Measurements from ENCODE around the gene FABP1.

The FABP1 gene

DNA sequence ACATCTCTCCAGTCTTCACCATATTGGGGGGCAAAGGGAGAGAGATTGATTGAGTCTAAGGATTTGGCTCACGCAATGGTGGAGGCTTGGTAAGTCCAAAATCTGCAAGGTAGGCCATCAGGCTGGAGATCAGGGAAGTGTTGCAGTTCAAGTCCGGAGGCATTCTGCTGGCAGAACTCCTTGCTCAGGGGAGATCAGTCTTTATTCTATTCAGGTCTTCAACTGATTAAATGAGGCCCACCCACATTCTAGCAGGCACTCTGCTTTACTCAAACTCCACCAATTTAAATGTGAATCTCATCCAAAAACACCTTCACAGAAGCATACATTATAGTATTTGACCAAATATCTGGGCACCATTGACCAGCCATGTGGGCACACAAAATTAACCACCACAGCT lies 38.9 kb downstream of the FABP1 start:
- no peak for DNase-seq (ENCODE audit: low read depth, low spot score)
- in situ Hi-C loops (cut with HindIII; ENCODE audit: low sequenced_read_pairs) = no loop called here
- TF ChIP-seq, protein P1, sequence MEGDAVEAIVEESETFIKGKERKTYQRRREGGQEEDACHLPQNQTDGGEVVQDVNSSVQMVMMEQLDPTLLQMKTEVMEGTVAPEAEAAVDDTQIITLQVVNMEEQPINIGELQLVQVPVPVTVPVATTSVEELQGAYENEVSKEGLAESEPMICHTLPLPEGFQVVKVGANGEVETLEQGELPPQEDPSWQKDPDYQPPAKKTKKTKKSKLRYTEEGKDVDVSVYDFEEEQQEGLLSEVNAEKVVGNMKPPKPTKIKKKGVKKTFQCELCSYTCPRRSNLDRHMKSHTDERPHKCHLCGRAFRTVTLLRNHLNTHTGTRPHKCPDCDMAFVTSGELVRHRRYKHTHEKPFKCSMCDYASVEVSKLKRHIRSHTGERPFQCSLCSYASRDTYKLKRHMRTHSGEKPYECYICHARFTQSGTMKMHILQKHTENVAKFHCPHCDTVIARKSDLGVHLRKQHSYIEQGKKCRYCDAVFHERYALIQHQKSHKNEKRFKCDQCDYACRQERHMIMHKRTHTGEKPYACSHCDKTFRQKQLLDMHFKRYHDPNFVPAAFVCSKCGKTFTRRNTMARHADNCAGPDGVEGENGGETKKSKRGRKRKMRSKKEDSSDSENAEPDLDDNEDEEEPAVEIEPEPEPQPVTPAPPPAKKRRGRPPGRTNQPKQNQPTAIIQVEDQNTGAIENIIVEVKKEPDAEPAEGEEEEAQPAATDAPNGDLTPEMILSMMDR (IDR thresholded peaks at IDR 0.05; ENCODE audit: low read depth, low read length) = no peak

DNA sequence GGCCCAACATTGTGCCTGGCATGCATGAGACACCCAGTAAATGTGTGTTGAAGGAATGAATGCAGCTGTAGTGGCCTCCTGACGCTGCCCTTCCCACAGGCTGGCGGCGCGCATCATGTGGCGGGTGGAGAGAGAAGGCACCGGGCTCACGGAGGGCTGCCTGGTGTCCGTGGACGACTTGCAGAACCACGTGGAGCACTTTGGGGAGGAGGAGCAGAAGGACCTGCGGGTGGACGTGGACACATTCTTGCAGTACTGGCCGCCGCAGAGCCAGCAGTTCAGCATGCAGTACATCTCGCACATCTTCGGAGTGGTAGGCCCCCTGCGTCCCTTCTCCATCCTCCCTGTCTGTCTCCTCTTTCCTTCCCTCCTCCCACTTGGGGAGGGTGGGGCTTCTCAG lies 40.1 kb downstream of the FABP1 start:
- no peak overlapping the region for H3K4me3 ChIP-seq (ENCODE audit: low read depth, low read length)
- TF ChIP-seq, protein P1 (IDR thresholded peaks at IDR 0.05; ENCODE audit: low read depth, low read length) = no peak
- in situ Hi-C loops (cut with HindIII; ENCODE audit: low sequenced_read_pairs) = no loop called here
- no peak for DNase-seq (ENCODE audit: low read depth, low spot score)

More for the DNA sequence above, 38.9 kb downstream of the FABP1 start:
- no peak overlapping the region for H3K4me3 ChIP-seq (ENCODE audit: low read depth, low read length)

DNA sequence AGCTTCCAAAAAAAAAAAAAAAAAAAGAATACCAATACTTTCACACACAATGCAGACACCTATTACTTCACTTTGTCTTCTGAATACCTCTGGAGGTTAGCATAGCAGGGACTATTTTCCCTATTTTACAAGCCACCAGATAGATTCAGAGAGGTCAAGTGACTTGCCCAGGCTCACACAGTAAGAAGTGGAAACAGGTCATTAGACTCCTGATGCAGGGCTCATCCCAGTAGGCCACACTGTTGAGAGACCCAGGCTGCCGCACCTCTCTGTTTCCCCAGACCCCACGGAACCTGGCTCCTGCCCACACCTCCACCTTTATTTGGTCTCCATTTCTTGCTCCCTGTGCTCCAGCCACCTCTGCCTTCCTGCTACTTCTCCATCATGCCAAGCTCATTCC lies 40.8 kb downstream of the FABP1 start:
- H3K4me3 ChIP-seq (ENCODE audit: low read depth, low read length) = no peak overlapping the region
- no peak for DNase-seq (ENCODE audit: low read depth, low spot score)
- in situ Hi-C loops (cut with HindIII; ENCODE audit: low sequenced_read_pairs) = no loop called here
- TF ChIP-seq, protein P1 (IDR thresholded peaks at IDR 0.05; ENCODE audit: low read depth, low read length) = no peak

DNA sequence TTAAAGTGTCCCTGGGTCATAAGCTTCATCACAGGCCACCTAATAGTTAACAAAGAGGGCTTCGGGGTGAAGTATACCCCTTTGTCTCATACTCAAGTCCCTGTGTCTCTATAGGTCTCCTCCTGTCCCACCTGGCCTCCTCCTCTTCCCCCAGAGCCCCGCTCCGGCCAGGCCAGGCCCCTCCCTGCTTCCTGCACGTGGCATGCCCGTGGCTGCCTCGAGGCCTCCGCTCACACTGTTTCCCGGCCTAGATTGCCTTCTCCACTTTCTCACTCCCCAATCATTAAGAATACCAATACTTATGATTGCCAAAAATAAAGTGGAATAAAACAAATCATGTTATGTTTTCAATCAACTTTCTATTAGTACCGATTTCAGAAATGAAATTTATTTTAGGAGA lies 41.5 kb downstream of the FABP1 start:
- H3K4me3 ChIP-seq (ENCODE audit: low read depth, low read length) = no peak overlapping the region
- no peak for DNase-seq (ENCODE audit: low read depth, low spot score)
- in situ Hi-C loops (cut with HindIII; ENCODE audit: low sequenced_read_pairs) = no loop called here
- TF ChIP-seq, protein P1 (IDR thresholded peaks at IDR 0.05; ENCODE audit: low read depth, low read length) = no peak

DNA sequence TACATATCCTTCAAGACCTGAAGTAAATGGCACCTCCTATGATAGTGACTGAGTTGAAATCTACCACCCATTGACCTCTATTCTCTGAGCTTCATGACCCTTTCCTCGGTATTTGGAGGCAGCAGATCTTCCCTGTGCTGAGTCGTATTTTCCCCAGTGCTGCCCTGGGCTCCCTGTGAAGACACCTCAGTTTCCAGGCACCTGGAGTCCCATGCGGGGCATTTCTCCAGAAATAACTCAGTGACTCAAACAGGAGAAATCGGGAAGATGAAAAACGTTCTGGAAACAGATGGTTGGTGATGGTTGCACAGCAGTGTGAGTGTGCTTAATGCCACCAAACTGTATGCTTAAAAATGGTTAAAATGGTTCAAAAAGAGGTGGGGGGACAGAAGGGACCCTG lies 42.3 kb downstream of the FABP1 start:
- in situ Hi-C loops (cut with HindIII; ENCODE audit: low sequenced_read_pairs) = no loop called here
- no peak for DNase-seq (ENCODE audit: low read depth, low spot score)
- no peak overlapping the region for H3K4me3 ChIP-seq (ENCODE audit: low read depth, low read length)
- TF ChIP-seq, protein P1 (IDR thresholded peaks at IDR 0.05; ENCODE audit: low read depth, low read length) = no peak

DNA sequence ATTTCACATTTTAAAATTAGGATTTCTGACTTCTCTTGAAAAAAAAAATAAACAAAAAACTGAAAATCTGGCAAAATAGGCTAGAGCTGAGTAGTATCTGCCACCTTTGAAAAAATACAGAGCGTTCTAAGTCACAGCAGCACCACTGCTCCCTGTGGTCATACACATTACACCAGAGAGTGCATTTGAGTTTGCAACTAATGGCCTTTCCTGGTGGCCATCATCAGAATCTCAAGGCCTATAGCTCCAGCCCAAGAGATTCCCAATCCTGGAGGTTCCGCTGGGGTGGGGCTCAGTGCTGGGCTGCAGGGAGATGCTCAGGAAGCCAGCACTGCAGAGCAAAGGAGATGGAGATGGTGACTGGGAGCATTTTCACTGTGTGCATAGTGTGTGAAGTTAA lies 42.8 kb downstream of the FABP1 start:
- TF ChIP-seq, protein P1 (IDR thresholded peaks at IDR 0.05; ENCODE audit: low read depth, low read length) = no peak
- no peak overlapping the region for H3K4me3 ChIP-seq (ENCODE audit: low read depth, low read length)
- in situ Hi-C loops (cut with HindIII; ENCODE audit: low sequenced_read_pairs) = no loop called here

DNA sequence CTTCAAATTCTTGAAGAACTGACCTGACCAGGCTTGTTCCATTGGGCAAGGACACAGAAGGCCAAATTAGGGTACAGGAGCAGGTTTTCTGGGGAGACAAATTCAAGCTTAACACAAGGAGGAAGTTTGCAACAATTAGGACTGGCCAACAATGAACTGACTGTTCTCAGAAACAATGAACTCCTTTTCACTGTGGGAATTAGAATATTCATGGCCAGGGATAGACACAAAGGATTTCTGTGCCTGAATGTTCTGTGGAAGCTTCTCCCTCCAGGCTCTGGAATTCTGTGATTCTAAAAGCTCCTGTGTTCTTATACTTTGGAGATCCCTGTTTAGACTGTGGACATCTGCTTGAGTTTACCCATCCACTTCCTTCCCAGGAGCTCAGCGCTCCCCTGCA lies 45.1 kb downstream of the FABP1 start:
- no peak overlapping the region for H3K4me3 ChIP-seq (ENCODE audit: low read depth, low read length)
- DNase-seq (ENCODE audit: low read depth, low spot score) = no peak
- in situ Hi-C loops (cut with HindIII; ENCODE audit: low sequenced_read_pairs) = no loop called here
- TF ChIP-seq, protein P1 (IDR thresholded peaks at IDR 0.05; ENCODE audit: low read depth, low read length) = no peak

More for the DNA sequence above, 42.8 kb downstream of the FABP1 start:
- no peak for DNase-seq (ENCODE audit: low read depth, low spot score)

Data from astrocyte of the spinal cord (primary cell).